CD4-positive, alpha-beta T cell treated with Interleukin-1 beta for 1 hour (primary cell): ENCODE results near the gene TMEM253.
A peak's percentile ranks its signal among the peaks of the same experiment; 100 is the strongest.

ENCODE experiments used
- DNase-seq, 2 donors: peaks; one replicate each; pipeline ENCODE4 v3.0.0-alpha.2; 2020 to 2022

The TMEM253 gene

GRCh38 chr14:21106176-21106497, 5.3 kb downstream of the TMEM253 start:
- DNase-seq: no peak

DNA sequence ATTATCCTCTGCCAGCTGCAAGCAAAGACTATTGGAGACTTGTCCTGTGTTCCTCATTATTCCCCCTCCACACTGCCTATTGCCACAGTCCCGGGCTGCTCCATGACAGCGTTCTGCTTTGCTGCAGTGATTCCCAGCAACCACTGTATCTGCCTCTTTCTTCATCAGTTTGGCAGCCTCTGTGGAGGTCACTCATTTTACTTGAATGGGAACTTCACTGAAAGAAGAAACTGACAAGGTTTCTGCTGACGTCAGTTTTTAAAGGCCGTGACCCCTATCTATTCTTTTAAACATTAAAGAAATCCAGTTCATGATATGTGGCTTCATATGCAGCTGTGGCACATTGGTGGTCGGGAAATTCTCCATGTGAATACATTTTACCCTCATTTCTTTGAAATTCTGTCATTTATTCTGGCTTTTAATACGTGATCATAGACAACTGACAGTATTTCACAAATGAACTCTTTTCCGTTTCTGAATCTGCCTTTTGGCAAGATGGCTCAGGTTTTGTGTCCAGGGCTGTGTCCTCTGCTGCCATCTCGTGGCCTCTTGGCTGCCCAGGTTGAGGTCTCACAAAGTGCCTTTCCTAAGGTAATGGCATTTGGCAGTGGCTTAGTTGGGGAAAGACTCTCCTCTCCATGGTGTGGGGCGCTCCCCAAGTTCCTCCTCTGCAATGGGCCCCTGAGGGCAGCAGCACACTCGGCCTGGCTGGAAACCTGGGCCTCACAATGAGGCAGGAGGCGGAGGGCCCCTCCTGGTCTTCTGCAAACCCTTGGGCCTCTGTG, 5.8 kb downstream of the TMEM253 start:
- DNase-seq: peak; percentile 79 to 84

- no peak for DNase-seq
Observed at GRCh38 chr14:21107283-21107800, 6.5 kb downstream of the TMEM253 start.

DNA sequence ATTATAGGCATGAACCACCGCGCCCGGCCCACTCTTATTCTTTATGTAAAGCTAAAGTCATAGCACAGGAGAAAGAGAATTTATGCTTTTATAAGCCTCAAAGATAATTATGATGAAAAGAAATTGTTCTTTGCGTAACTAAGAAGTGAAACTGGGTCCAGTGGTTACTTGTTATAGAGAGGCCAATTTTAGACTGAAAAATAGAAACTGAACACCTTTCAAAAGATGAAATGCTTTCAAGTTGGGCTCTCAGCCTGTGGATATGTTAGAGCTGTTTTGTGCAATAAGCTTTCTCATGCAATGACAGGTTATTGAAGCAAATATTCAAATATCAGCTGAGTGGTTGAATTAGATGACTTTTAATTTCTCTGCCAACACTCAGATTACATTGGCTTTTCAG, 7.9 kb downstream of the TMEM253 start:
- no peak for DNase-seq

DNA sequence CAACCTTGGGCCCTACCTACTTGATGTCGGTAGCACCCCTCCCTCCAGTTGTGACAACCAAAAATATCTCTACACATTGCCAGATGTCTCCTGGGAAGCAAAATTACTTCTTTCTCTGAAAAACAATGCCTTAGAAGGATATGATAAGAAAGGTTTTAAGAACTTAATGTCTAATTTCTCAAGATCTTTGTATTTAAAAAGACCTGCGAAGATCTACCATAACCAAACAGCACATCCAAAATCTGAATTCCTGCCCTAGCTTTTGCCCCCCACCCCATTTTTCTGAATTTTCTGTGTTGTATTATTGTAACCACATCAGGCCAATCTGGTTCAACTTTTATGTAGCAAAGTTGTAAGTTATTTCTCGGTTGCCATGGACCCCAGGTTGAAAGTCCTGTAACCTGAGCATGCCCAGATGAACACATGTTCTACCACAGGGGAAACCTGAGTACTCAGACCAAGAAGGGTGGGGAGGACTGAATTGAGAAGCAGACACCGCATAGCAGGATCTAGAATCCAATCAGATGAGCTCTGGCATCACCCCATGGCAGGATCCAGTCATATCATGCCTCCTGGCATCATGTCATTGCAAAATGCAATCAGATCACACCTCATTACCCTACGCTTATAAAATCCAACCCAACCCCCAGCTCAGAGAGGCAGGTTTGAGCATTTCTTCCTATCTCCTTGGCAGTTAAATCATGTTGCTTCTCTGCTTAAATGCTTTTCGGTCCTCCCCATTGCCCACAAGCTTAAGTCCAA, 8.7 kb downstream of the TMEM253 start:
- DNase-seq: no peak

GRCh38 chr14:21112255-21112654, 11.4 kb downstream of the TMEM253 start:
- no peak for DNase-seq

DNA sequence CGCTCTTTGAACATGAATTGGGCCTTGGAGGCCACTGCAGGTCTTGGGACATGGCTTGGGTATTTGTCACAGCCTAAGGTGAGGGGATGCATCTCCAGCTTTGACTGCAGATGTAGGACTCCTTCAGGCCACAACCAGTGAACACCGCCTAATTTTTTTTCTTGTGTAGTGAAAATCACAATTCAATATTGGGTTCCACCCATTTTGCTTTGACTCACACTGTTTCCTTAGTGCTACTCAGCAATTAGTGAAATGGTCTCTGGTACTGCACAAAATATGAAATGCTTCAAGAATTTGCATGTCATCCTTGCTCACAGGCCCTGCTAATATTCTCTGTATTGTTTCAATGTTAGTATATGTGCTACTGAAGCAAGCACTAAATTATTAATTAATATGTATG, 12.5 kb downstream of the TMEM253 start:
- no peak for DNase-seq

DNA sequence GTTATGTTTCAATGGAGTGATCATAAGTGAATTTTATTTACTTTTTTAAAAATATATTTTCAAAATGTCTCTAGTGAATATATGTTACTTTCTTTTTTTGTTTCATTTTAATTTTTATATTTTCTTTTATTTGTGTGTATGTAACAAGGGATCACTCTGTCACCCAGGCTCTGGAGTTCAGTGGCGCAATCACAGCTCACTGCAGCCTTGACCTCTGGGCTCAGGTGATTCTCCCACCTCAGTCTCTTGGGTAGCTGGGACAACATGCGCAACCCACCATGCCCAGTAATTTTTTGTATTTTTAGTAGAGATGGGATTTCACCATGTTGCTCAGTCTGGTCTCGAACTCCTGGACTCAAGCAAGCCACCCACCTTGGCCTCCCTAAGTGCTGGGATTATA, 18.1 kb downstream of the TMEM253 start:
- no peak for DNase-seq

GRCh38 chr14:21120686-21121085, 19.8 kb downstream of the TMEM253 start:
- DNase-seq: no peak

DNA sequence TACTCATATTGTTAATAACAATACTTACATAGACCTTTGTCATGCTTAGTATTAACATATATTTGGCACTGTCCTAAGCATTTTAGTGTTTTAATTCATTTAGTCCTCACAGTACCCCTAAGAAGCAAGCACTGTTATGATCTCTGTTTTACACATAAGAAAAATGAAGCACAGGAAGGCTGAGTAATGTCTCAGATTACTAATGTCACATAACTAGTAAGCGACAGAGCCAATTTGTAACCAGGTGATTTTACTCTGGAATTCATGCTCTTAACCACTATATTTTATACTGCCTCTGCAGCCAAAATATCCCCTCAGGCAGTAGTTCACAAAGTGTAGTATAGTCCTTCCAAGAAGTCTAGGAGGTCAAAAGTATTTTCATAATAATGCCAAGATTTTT, 20.3 kb downstream of the TMEM253 start:
- DNase-seq: no peak

DNA sequence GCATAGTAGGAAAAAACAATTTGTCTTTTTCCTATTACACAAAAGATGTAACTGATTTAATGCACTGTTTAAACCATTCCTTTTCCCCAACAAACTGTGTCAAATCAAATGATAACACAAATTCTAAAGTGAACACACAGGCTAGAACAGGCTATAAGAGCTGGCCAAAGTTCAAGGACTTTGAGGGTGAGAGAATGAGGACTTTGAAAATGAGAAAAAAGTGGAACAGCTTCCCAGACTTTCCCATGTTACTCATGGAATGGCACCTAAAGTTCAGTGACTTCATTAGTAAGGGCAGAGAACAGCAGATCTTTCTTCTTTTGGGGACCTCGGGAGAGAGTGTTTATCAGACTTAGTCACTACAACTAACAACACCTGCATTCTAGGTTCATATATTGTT, 22.6 kb downstream of the TMEM253 start:
- no peak for DNase-seq

- DNase-seq: no peak
Observed at GRCh38 chr14:21133901-21134300, 33.0 kb downstream of the TMEM253 start.

DNA sequence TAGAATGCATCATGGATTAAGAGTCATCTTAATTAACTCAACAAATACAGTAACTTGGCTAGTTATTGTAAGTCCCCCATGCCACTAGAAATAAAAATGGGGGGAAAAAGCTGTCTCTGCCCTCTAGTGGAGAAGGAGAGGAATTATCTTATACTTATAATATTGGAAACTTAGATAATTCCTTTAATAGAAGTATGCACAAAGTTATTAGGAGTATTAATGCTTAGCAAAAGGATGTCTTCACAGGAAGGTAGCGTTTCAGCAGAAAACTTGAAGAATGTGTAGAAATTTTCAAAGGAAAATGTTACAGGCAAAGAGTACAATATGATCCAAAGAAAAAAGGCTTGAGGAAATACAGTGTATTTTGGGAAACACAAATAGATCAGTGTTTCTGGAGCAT, 35.2 kb downstream of the TMEM253 start:
- DNase-seq: peak in 1 of 2 donors; percentile 17

DNA sequence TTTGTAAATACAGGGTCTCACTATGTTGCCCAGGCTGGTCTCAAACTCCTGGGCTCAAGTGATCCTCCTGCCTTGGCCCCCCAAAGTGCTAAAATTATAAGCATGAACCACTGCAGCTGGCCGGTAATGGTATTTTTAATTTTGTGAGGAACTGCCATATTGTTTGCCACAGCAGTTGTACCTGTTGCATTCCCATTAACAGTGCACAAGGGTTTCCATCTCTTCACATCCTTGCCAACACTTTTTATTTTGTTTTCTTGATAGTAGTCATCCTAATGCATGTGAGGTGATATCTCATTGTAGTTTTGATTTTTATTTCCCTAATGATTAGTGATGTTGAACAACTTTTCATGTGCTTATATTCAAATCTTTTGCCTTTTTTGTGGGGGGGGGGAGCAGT, 41.5 kb downstream of the TMEM253 start:
- DNase-seq: no peak

DNA sequence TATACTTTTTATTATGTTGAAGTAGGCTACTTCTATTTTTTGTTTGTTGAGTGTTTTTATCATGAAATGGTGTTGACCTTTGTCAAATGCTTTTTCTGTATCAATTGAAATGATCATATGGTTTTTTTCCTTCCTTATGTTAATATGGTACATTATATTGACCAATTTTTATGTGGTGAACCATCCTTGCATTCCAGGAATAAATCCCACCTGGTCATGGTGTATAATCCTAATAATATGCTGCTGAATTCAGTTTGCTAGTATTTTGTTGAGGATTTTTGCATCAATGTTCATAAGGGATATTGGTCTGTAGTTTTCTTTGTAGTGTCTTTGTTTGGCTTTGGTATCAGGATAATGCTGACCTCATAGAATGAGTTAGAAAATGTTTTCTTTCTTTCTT, 44.6 kb downstream of the TMEM253 start:
- no peak for DNase-seq

GRCh38 chr14:21149641-21150367, 48.9 kb downstream of the TMEM253 start:
- DNase-seq: no peak
